HepG2 (cell line): Measurements from ENCODE around the gene KANK3. TPM values are rescaled to one million over a fixed set of nuclear protein-coding genes. Genes with fewer than 3 reads are reported as not detected.

ENCODE experiments used
- MIER2 ChIP-seq: IDR thresholded peaks from 2 replicates; pipeline ENCODE4 v1.6.1; 2016; ENCODE audit warnings: missing biosample characterization, missing genetic modification reagents
- MLX ChIP-seq: IDR thresholded peaks from 2 replicates; pipeline ENCODE4 v1.6.1; 2016
- PAF1 ChIP-seq: IDR thresholded peaks from 2 replicates; pipeline ENCODE4 v1.6.1; 2016; ENCODE audit warnings: missing genetic modification reagents, missing compliant biosample characterization
- SKIL ChIP-seq: sonication (generic); formaldehyde crosslinking; IDR thresholded peaks from 2 replicates; pipeline ENCODE4 v1.8.0; 2022; ENCODE audit warnings: missing genetic modification reagents, mild to moderate bottlenecking, moderate library complexity, borderline replicate concordance
- SMC3 ChIP-seq: IDR thresholded peaks from 2 replicates; pipeline ENCODE4 v1.6.1; 2011; ENCODE audit warnings: low read length, improper control_type of control experiment
- SRSF1 ChIP-seq: fragments of 200-400 bp; formaldehyde crosslinking; optimal IDR thresholded peaks from 2 replicates; pipeline ENCODE3; 2017; ENCODE audit warnings: mild to moderate bottlenecking, low read depth, low read length, moderate library complexity
- XBP1 ChIP-seq: sonication (generic); formaldehyde crosslinking; IDR thresholded peaks from 2 replicates; pipeline ENCODE4 v1.5.0; 2020; ENCODE audit warnings: missing genetic modification reagents
- ZGPAT ChIP-seq: IDR thresholded peaks from 2 replicates; pipeline ENCODE4 v1.6.1; 2016; ENCODE audit warnings: mild to moderate bottlenecking
- ZNF142 ChIP-seq: sonication (generic); formaldehyde crosslinking; IDR thresholded peaks from 2 replicates; pipeline ENCODE4 v1.4.0; 2020; ENCODE audit warnings: missing genetic modification reagents
- ZNF143 ChIP-seq: sonication (generic); formaldehyde crosslinking; IDR thresholded peaks from 2 replicates; pipeline ENCODE4 v1.4.0; 2020; ENCODE audit warnings: missing genetic modification reagents
- ZNF414 ChIP-seq: sonication (generic); formaldehyde crosslinking; IDR thresholded peaks from 2 replicates; pipeline ENCODE4 v1.5.0; 2020; ENCODE audit warnings: missing genetic modification reagents
- ZNF510 ChIP-seq: sonication (generic); formaldehyde crosslinking; IDR thresholded peaks from 2 replicates; pipeline ENCODE4 v1.4.0; 2020; ENCODE audit warnings: low read depth, mild to moderate bottlenecking, missing genetic modification reagents
- ZNF710 ChIP-seq: sonication (generic); formaldehyde crosslinking; IDR thresholded peaks from 2 replicates; pipeline ENCODE4 v1.5.0; 2020; ENCODE audit warnings: mild to moderate bottlenecking, missing genetic modification reagents, borderline replicate concordance
- polyA plus RNA-seq, 8 experiments: library from polyadenylated mRNA; depleted of rRNA in 3 of 8; stranded (reverse) in 7 of 8; unstranded in 1 of 8; fragments of >200 nt; fragmentation: Illumina TruSeq in 4 of 8; extraction: Trizol in 4 of 8; gene quantifications; 2 replicates each; pipeline versions ENCODE4 v1.2.1 to v1.2.3, GENCODE V29; 2011 to 2016; ENCODE audit warnings: low read depth in 4 of 8, missing spikeins in 1 of 8, mixed read lengths in 1 of 8; ENCODE audit not compliant: insufficient read depth in 1 of 8
- total RNA-seq, 5 experiments: library from RNA; depleted of rRNA; stranded (reverse); fragments of >200 nt; fragmentation: Illumina TruSeq; extraction: Trizol; gene quantifications; 2 replicates each; pipeline ENCODE4 v1.2.3, GENCODE V29; 2016; ENCODE audit warnings: low read depth in 1 of 5

The KANK3 gene
- total and polyA plus RNA-seq, 2 of the 13 experiments (the other 11 are each of a cell fraction or from before 2014, with no cell fraction given): 0.15 to 0.20 TPM

GRCh38 chr19:8387688-8388611 is 44.9 kb upstream of the KANK3 start (continued):
- TF ChIP-seq ZGPAT (CRISPR knock-in tag) (peak; percentile 81), XBP1 (CRISPR knock-in tag) (no peak), ZNF142 (CRISPR knock-in tag) (0 out of 2 replicates have a peak, but pooled peaks have one; percentile 8), ZNF710 (CRISPR knock-in tag) (peak; percentile 83; the same call in 1 of the 2 replicates), ZNF414 (CRISPR knock-in tag) (no peak; the same call in 1 of the 2 replicates), MLX (CRISPR knock-in tag) (peak; percentile 88), ZNF143 (CRISPR knock-in tag) (no peak), SKIL (CRISPR knock-in tag) (no peak; the same call in 1 of the 2 replicates), ZNF510 (CRISPR knock-in tag) (no peak), PAF1 (CRISPR knock-in tag) (no peak), SRSF1 (no peak), SMC3 (peak; percentile 4; the same call in 1 of the 2 replicates), MIER2 (CRISPR knock-in tag) (no peak)
